AG09309 (cell line): ENCODE data around the gene SRRT.
A peak's percentile ranks its signal among the peaks of the same experiment; 100 is the strongest.

Experiments used
- DNase-seq: peaks from one replicate; pipeline ENCODE4 v3.0.0-alpha.2; 2010; ENCODE audit warnings: low read depth
- H3K4me3 ChIP-seq: 2 replicates; pipeline ENCODE4 v1.5.1; 2011; ENCODE audit warnings: mild to moderate bottlenecking, low read depth, low read length, moderate library complexity; ENCODE audit not compliant: control insufficient read depth
- CTCF ChIP-seq: IDR thresholded peaks from 2 replicates; pipeline ENCODE4 v1.5.1; 2011; ENCODE audit warnings: mild to moderate bottlenecking, low read depth, low read length, inconsistent platforms; ENCODE audit not compliant: insufficient read depth, control insufficient read depth; ENCODE audit errors: missing control alignments

SRRT gene

GRCh38 chr7:100864263-100864845, 10.5 kb upstream of the SRRT start:
- TF ChIP-seq CTCF: no peak
- no peak for DNase-seq

GRCh38 chr7:100865372-100865911, 9.5 kb upstream of the SRRT start:
- TF ChIP-seq CTCF: no peak
- H3K4me3 ChIP-seq: peak overlapping the region; percentile 5
- peak; percentile 68 for DNase-seq

More at GRCh38 chr7:100864263-100864845, 10.5 kb upstream of the SRRT start:
- no peak overlapping the region for H3K4me3 ChIP-seq

- no peak for DNase-seq
- peak overlapping the region; percentile 92 for H3K4me3 ChIP-seq
- TF ChIP-seq CTCF: no peak
These were observed 8.8 kb upstream of the SRRT start for GRCh38 chr7:100865938-100866728.

GRCh38 chr7:100866729-100867039, 8.2 kb upstream of the SRRT start:
- TF ChIP-seq CTCF: no peak
- peak overlapping the region; percentile 92 for H3K4me3 ChIP-seq
- DNase-seq: no peak

- peak; percentile 86 for DNase-seq
- no peak for TF ChIP-seq CTCF
These were observed 7.7 kb upstream of the SRRT start, which contains the start of gene TRIP6 for GRCh38 chr7:100867040-100867775. TSS of gene TRIP6 (plus strand) at chr7:100867387. CDS start at chr7:100867498, 111 bp downstream.

GRCh38 chr7:100867776-100868485, 7.0 kb upstream of the SRRT start:
- DNase-seq: no peak
- no peak for TF ChIP-seq CTCF
- H3K4me3 ChIP-seq: peak overlapping the region; percentile 92

More at GRCh38 chr7:100867040-100867775, 7.7 kb upstream of the SRRT start, which contains the start of gene TRIP6:
- H3K4me3 ChIP-seq: peak within 1 kb of the TSS; percentile 92
